Epithelial cell of proximal tubule (primary cell): Measurements from ENCODE around the gene FANCC. TPM values are rescaled to one million over a fixed set of nuclear protein-coding genes. Genes with fewer than 3 reads are reported as not detected.
"Not testable (repeated sequence)": the region's sequence is repeated elsewhere in the genome, so short reads cannot be mapped to it uniquely, and the experiment has no call there.

ENCODE experiments used
- DNase-seq: peaks from one replicate; pipeline ENCODE4 v3.0.0-alpha.2; 2011; ENCODE audit warnings: low read depth
- H3K4me3 ChIP-seq: 2 replicates; pipeline ENCODE4 v1.5.1; 2011; ENCODE audit warnings: low read depth, mild to moderate bottlenecking, low read length
- CTCF ChIP-seq: conservative IDR thresholded peaks from 2 replicates; pipeline ENCODE4 v1.5.1; 2012; ENCODE audit warnings: low read depth, mild to moderate bottlenecking, low read length
- total RNA-seq: library from RNA; depleted of rRNA; stranded (reverse); fragments of >200 nt; gene quantifications from 2 replicates; pipeline ENCODE4 v1.2.3, GENCODE V29; 2015

The FANCC gene
- total RNA-seq, 1 donor from 2014 or later, result 9.4 TPM

- peak; percentile 73 for DNase-seq
- no peak for TF ChIP-seq CTCF
These were observed 33.1 kb downstream of the FANCC start for GRCh38 chr9:95284162-95285080.

GRCh38 chr9:95283673-95284072 lies 33.8 kb downstream of the FANCC start:
- no peak for DNase-seq
- no peak for TF ChIP-seq CTCF
- peak overlapping the region; percentile 8 for H3K4me3 ChIP-seq

More at GRCh38 chr9:95284162-95285080, 33.1 kb downstream of the FANCC start:
- peak overlapping the region; percentile 8 for H3K4me3 ChIP-seq

- no peak for TF ChIP-seq CTCF
- DNase-seq, result no peak
- no peak overlapping the region for H3K4me3 ChIP-seq
These were observed 35.2 kb downstream of the FANCC start for GRCh38 chr9:95282332-95282731.

DNA sequence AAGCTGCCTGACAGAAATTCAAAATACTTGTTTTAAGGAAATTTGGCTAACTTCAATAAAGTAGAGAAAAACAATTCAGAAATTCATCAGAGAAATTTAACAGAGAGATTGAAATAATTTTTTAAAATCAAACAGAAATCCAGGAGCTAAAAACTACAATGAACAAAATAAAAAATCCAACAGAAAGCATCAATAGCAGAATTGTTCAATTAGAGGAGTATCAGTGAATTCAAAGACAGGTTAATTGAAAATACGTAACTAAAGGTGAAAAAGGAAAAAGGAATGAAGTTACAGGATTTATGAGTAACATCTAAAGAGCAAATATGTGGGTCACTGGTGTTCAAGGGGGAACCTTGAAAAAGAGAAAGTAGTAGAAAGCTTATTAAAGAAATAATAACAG lies 36.8 kb downstream of the FANCC start:
- H3K4me3 ChIP-seq, result no peak overlapping the region
- DNase-seq, result no peak

DNA sequence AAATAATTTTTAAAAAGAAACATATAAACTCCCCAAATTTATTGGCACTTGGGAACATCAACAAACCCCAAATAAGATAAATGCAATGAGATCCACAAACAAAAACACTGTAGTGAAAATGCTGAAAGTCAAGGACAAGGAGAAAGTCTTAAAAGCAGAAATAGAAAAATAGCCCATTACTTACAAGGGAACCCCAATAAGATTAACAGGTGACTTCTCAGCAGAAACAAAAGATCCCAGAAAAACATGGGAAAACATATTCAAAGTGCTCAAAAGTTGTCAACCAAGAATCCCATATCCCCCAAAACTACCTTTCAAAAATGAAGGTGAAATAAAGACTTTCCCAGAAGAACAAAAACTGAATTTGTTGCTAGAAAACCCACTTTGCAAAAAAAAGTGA lies 40.0 kb downstream of the FANCC start:
- no peak overlapping the region for H3K4me3 ChIP-seq
- TF ChIP-seq CTCF, result no peak
- no peak for DNase-seq

More for the DNA sequence above, 36.8 kb downstream of the FANCC start:
- TF ChIP-seq CTCF, result no peak

GRCh38 chr9:95276395-95276954 lies 41.0 kb downstream of the FANCC start:
- no peak for TF ChIP-seq CTCF
- no peak for DNase-seq
- no peak overlapping the region for H3K4me3 ChIP-seq

GRCh38 chr9:95274160-95274559 lies 43.3 kb downstream of the FANCC start:
- not testable (repeated sequence) for DNase-seq, H3K4me3 ChIP-seq
